Adrenal gland (tissue), 5 donors: Measurements from ENCODE around the gene CELF2.

ENCODE experiments used
- POLR2A ChIP-seq, 2 donors: fragments of 450-650 bp; IDR thresholded peaks; one replicate each; pipeline ENCODE4 v1.6.1; 2017; ENCODE audit warnings: antibody characterized with exemption in 2 of 2, mild to moderate bottlenecking in 2 of 2, moderate library complexity in 1 of 2
- TF ChIP-seq, protein P1 (sequence below), 6 experiments: fragments of 450-650 bp in 4 of 6; fragments of 200-600 bp in 2 of 6; sonication (generic) in 1 of 6; IDR thresholded peaks; 1 replicate in 5 of 6; 2 replicates in 1 of 6; pipeline versions ENCODE4 v1.5.1 to v1.8.0; 2016 to 2021; ENCODE audit warnings: antibody characterized with exemption in 6 of 6, mild to moderate bottlenecking in 2 of 6, moderate library complexity in 1 of 6
- donor health status: DM: no; HTN: no; CAD: no.

GRCh38 chr10:11034762-11035161, 17.1 kb downstream of the CELF2 start:
- TF ChIP-seq, protein P1, sequence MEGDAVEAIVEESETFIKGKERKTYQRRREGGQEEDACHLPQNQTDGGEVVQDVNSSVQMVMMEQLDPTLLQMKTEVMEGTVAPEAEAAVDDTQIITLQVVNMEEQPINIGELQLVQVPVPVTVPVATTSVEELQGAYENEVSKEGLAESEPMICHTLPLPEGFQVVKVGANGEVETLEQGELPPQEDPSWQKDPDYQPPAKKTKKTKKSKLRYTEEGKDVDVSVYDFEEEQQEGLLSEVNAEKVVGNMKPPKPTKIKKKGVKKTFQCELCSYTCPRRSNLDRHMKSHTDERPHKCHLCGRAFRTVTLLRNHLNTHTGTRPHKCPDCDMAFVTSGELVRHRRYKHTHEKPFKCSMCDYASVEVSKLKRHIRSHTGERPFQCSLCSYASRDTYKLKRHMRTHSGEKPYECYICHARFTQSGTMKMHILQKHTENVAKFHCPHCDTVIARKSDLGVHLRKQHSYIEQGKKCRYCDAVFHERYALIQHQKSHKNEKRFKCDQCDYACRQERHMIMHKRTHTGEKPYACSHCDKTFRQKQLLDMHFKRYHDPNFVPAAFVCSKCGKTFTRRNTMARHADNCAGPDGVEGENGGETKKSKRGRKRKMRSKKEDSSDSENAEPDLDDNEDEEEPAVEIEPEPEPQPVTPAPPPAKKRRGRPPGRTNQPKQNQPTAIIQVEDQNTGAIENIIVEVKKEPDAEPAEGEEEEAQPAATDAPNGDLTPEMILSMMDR (IDR thresholded peaks at IDR 0.05): no peak
- no peak for TF ChIP-seq POLR2A (IDR thresholded peaks at IDR 0.05)
